AG04450 (cell line): ENCODE measurements around the gene TMEM225B. TPM values are rescaled to one million over a fixed set of nuclear protein-coding genes. Genes with fewer than 3 reads are reported as not detected.

Experiments used
- CTCF ChIA-PET: fragments of 300-600, 350-600 bp; formaldehyde crosslinking; extraction: SDS; loops from one replicate; lab custom pipeline; 2022; ENCODE audit warnings: antibody characterized with exemption, inconsistent platforms; lab: Charles Lee
- POLR2A ChIA-PET: fragments of 350-600 bp; formaldehyde crosslinking; extraction: SDS; loops from one replicate; lab custom pipeline; 2021; ENCODE audit warnings: antibody characterized with exemption, inconsistent platforms; lab: Yijun Ruan, JAX
- DNase-seq: peaks from one replicate; pipeline ENCODE4 v3.0.0-alpha.2; 2011; ENCODE audit warnings: low read depth, low spot score
- H3K27ac ChIP-seq: one replicate; pipeline ENCODE4 v1.5.1; 2012; ENCODE audit warnings: low read depth, low read length, control low read depth
- H3K27me3 ChIP-seq: one replicate; pipeline ENCODE4 v1.6.0; 2012; ENCODE audit warnings: low read length; ENCODE audit not compliant: control insufficient read depth, insufficient read depth
- H3K4me3 ChIP-seq: 2 replicates; pipeline ENCODE4 v1.5.1; 2011; ENCODE audit warnings: mild to moderate bottlenecking, low read depth, low read length, control low read depth
- H3K9me3 ChIP-seq: 2 replicates; pipeline ENCODE4 v1.5.1; 2012; ENCODE audit warnings: low read length; ENCODE audit not compliant: control insufficient read depth, insufficient read depth
- CTCF ChIP-seq: IDR thresholded peaks from 2 replicates; pipeline ENCODE4 v1.5.1; 2011; ENCODE audit warnings: low read depth, low read length, control low read depth, inconsistent platforms
- polyA plus RNA-seq: library from polyadenylated mRNA; depleted of rRNA; stranded (reverse); fragments of >200 nt; gene quantifications from 2 replicates; pipeline ENCODE4 v1.2.3, GENCODE V29; 2011

TMEM225B gene
- polyA plus RNA-seq, 1 experiment = 0.72 TPM

GRCh38 chr7:99594948-99595745, 2.9 kb upstream of the TMEM225B start:
- Histone ChIP-seq H3K4me3 (no peak overlapping the region), H3K9me3 (no peaks in the 10 kb centered on the region), H3K27me3 (no peaks in the 10 kb centered on the region), H3K27ac (no peak overlapping the region)
- no peak for DNase-seq
- POLR2A ChIA-PET = no interaction called here
- CTCF ChIA-PET = no interaction called here
- no peak for TF ChIP-seq CTCF

- no peak for TF ChIP-seq CTCF
Measured at GRCh38 chr7:99596408-99596955, 1.6 kb upstream of the TMEM225B start.

GRCh38 chr7:99599836-99600235, 1.8 kb downstream of the TMEM225B start:
- Histone ChIP-seq H3K27ac (no peak overlapping the region), H3K9me3 (no peaks in the 10 kb centered on the region), H3K4me3 (no peak overlapping the region), H3K27me3 (no peaks in the 10 kb centered on the region)
- no peak for TF ChIP-seq CTCF
- POLR2A ChIA-PET = no interaction called here
- CTCF ChIA-PET = no interaction called here
- no peak for DNase-seq

More at GRCh38 chr7:99596408-99596955, 1.6 kb upstream of the TMEM225B start:
- DNase-seq = no peak
- POLR2A ChIA-PET = no interaction called here
- no peaks in the 10 kb centered on the region for H3K9me3 ChIP-seq
- H3K27ac ChIP-seq = no peak overlapping the region
- no peak overlapping the region for H3K4me3 ChIP-seq
- CTCF ChIA-PET = no interaction called here
- H3K27me3 ChIP-seq = no peaks in the 10 kb centered on the region

- Histone ChIP-seq H3K9me3 (no peaks in the 10 kb centered on the region), H3K27ac (no peak overlapping the region), H3K27me3 (no peaks in the 10 kb centered on the region), H3K4me3 (no peak overlapping the region)
- no peak for DNase-seq
- TF ChIP-seq CTCF = 0 out of 2 replicates have a peak, but pooled peaks have one; percentile 5
- ChIA-PET CTCF (no interaction called here), POLR2A (interaction anchor here (0.6 kb wide), 1 partner anchor 42 kb away, joined by 7 read pairs; no protein-coding TSS in a partner anchor)
Measured at GRCh38 chr7:99601656-99602310, 3.7 kb downstream of the TMEM225B start.
